Natural killer cell (primary cell): ENCODE results near the gene CNTF. TPM values are rescaled to one million over a fixed set of nuclear protein-coding genes. Genes with fewer than 3 reads are reported as not detected.

Source experiments
- ATAC-seq, 3 donors: fragments of 150-1000 bp in 2 of 3; fragments of 200-7000 bp in 1 of 3; cut with Tn5 transposase; 1 replicate in 1 of 3; 2 replicates in 2 of 3; pipeline ENCODE4 v1.10.0; 2021; ENCODE audit warnings: mild to moderate bottlenecking in 2 of 3, moderate library complexity in 2 of 3
- DNase-seq, 2 donors: peaks; one replicate each; pipeline versions ENCODE4 v3.0.0 to v3.0.0-alpha.2; 2013 to 2021; ENCODE audit warnings: mixed read lengths in 1 of 2
- H3K27ac ChIP-seq: one replicate; pipeline ENCODE4 v1.5.1; 2013; ENCODE audit warnings: mild to moderate bottlenecking, low read length
- H3K27me3 ChIP-seq: one replicate; pipeline ENCODE4 v1.6.1; 2013; ENCODE audit warnings: low read length; ENCODE audit not compliant: control insufficient read depth, insufficient read depth
- H3K36me3 ChIP-seq: one replicate; pipeline ENCODE4 v1.6.1; 2013; ENCODE audit warnings: low read length; ENCODE audit not compliant: control insufficient read depth, insufficient read depth
- H3K4me1 ChIP-seq: one replicate; pipeline ENCODE4 v1.6.1; 2013; ENCODE audit warnings: low read length; ENCODE audit not compliant: control insufficient read depth, insufficient read depth
- H3K4me3 ChIP-seq: one replicate; pipeline ENCODE4 v1.5.1; 2013; ENCODE audit warnings: low read length
- H3K9me3 ChIP-seq: one replicate; pipeline ENCODE4 v1.6.1; 2013; ENCODE audit warnings: low read length; ENCODE audit not compliant: control insufficient read depth, insufficient read depth
- H3K27ac Mint-ChIP-seq, 2 donors: one replicate each; pipeline ENCODE4 v1.8.0; 2022; ENCODE audit warnings: mild to moderate bottlenecking in 2 of 2, mixed read lengths in 2 of 2, moderate library complexity in 1 of 2
- H3K27me3 Mint-ChIP-seq, 2 donors: one replicate each; pipeline ENCODE4 v1.8.0; 2022; ENCODE audit warnings: low read depth in 2 of 2, mixed read lengths in 2 of 2
- H3K36me3 Mint-ChIP-seq: one replicate; pipeline ENCODE4 v1.8.0; 2022; ENCODE audit warnings: mixed read lengths
- H3K4me1 Mint-ChIP-seq, 2 donors: one replicate each; pipeline ENCODE4 v1.8.0; 2022; ENCODE audit warnings: mixed read lengths in 2 of 2
- H3K4me3 Mint-ChIP-seq: one replicate; pipeline ENCODE4 v1.8.0; 2022; ENCODE audit warnings: mild to moderate bottlenecking, moderate library complexity, mixed read lengths
- H3K9me3 Mint-ChIP-seq, 2 donors: one replicate each; pipeline ENCODE4 v1.8.0; 2022; ENCODE audit warnings: mixed read lengths in 2 of 2
- CTCF ChIP-seq: fragments of 200-600 bp; IDR thresholded peaks from one replicate; pipeline ENCODE4 v1.8.0; 2022; ENCODE audit warnings: antibody characterized with exemption
- WGBS: methylation state at CpG from one replicate; pipeline ENCODE4 v1.1.7; 2013; ENCODE audit warnings: missing lambda C conversion rate; ENCODE audit not compliant: insufficient coverage; 5-methylcytosine and 5-hydroxymethylcytosine counted together
- intact Hi-C: fragments of 100-400 bp; cut with micrococcal nuclease; formaldehyde crosslinking; loops from one replicate; pipeline ENCODE4 v1.14.2; 2022
- total RNA-seq, 4 donors: library from RNA; stranded (reverse); fragments of 120-200 nt in 1 of 4; gene quantifications; one replicate each; pipeline versions ENCODE4 v1.2.3 to v1.2.4, GENCODE V29; 2013 to 2022

CNTF gene
- total RNA-seq, 3 donors from 2014 or later (not counting 1 experiment from before 2014, with no cell fraction given): 3.6 to 5.5 (median 4.9) TPM

GRCh38 chr11:58637371-58637770 is 14.9 kb downstream of the CNTF start:
- H3K27ac Mint-ChIP-seq: peak overlapping the region in 1 of 2 donors; percentile 39
- H3K27me3 Mint-ChIP-seq: no peaks in the 10 kb centered on the region
- no peak for TF ChIP-seq CTCF

GRCh38 chr11:58639103-58639502 is 16.6 kb downstream of the CNTF start:
- no peak overlapping the region for H3K4me3 Mint-ChIP-seq
- DNase-seq (no peak), ATAC-seq (no peak)
- H3K27me3 ChIP-seq: no peaks in the 10 kb centered on the region
- peaks cover 19% of the 10 kb centered on the region in 2 donors for H3K4me1 Mint-ChIP-seq
- no peak overlapping the region for H3K27ac Mint-ChIP-seq
- H3K27ac ChIP-seq: no peak overlapping the region
- H3K4me1 ChIP-seq: peaks cover 9% of the 10 kb centered on the region
- H3K9me3 ChIP-seq: no peaks in the 10 kb centered on the region
- peaks cover 0 to 1% of the 10 kb centered on the region in 2 donors for H3K27me3 Mint-ChIP-seq
- no peak overlapping the region for H3K4me3 ChIP-seq
- no peaks in the 10 kb centered on the region for H3K9me3 Mint-ChIP-seq
- no peak for TF ChIP-seq CTCF
- no peaks in the 10 kb centered on the region for H3K36me3 ChIP-seq
- no peaks in the 10 kb centered on the region for H3K36me3 Mint-ChIP-seq
- intact Hi-C loops: no loop called here
- WGBS: 94% methylated on average over 6 of the region's 6 CpGs

More at GRCh38 chr11:58637371-58637770, 14.9 kb downstream of the CNTF start:
- intact Hi-C loops: no loop called here
- Histone ChIP-seq H3K9me3 (no peaks in the 10 kb centered on the region), H3K27ac (no peak overlapping the region), H3K4me3 (no peak overlapping the region), H3K36me3 (no peaks in the 10 kb centered on the region), H3K27me3 (no peaks in the 10 kb centered on the region), H3K4me1 (peaks cover 9% of the 10 kb centered on the region)
- no peaks in the 10 kb centered on the region for H3K9me3 Mint-ChIP-seq
- ATAC-seq: no peak
- WGBS: 80% methylated on average over 1 of the region's 2 CpGs
- no peak overlapping the region for H3K4me3 Mint-ChIP-seq
- peaks cover 19% of the 10 kb centered on the region in 2 donors for H3K4me1 Mint-ChIP-seq
- no peaks in the 10 kb centered on the region for H3K36me3 Mint-ChIP-seq
- DNase-seq: no peak

- no peak overlapping the region for H3K4me3 Mint-ChIP-seq
Observed at GRCh38 chr11:58639669-58640068, 17.2 kb downstream of the CNTF start.

More at GRCh38 chr11:58639669-58640068, 17.2 kb downstream of the CNTF start:
- DNase-seq: no peak
- Mint-ChIP-seq H3K4me1 (peaks cover 19% of the 10 kb centered on the region in 2 donors), H3K27me3 (peaks cover 0 to 5% of the 10 kb centered on the region in 2 donors), H3K9me3 (no peaks in the 10 kb centered on the region), H3K36me3 (no peaks in the 10 kb centered on the region), H3K27ac (peak overlapping the region in 1 of 2 donors; percentile 72)
- H3K27ac ChIP-seq: no peak overlapping the region
- 70% methylated on average over 2 of the region's 2 CpGs for WGBS
- intact Hi-C loops: no loop called here
- no peaks in the 10 kb centered on the region for H3K9me3 ChIP-seq
- no peak overlapping the region for H3K4me3 ChIP-seq
- peaks cover 9% of the 10 kb centered on the region for H3K4me1 ChIP-seq
- ATAC-seq: no peak
- no peaks in the 10 kb centered on the region for H3K36me3 ChIP-seq
- TF ChIP-seq CTCF: no peak
- no peaks in the 10 kb centered on the region for H3K27me3 ChIP-seq
